Smooth muscle cell (in vitro differentiated cells): ENCODE results near the gene MRPL11. TPM values are rescaled to one million over a fixed set of nuclear protein-coding genes. Genes with fewer than 3 reads are reported as not detected.

ENCODE experiments used
- DNase-seq: peaks from one replicate; lab custom pipeline; 2025; ENCODE audit not compliant: unreplicated experiment; lab: John Stamatoyannopoulos, UW
- H2AFZ ChIP-seq: fragments of 200-600 bp; sonication (generic); 2 replicates; pipeline ENCODE4 v1.6.0; 2016; ENCODE audit warnings: antibody characterized with exemption, low read depth, mild to moderate bottlenecking
- H3F3A ChIP-seq: fragments of 200-600 bp; sonication (generic); 2 replicates; pipeline ENCODE4 v1.6.0; 2017; ENCODE audit warnings: antibody characterized with exemption, low read depth
- H3K27ac ChIP-seq: fragments of 200-600 bp; sonication (generic); 2 replicates; pipeline ENCODE4 v1.5.1; 2016; ENCODE audit warnings: low read depth, mild to moderate bottlenecking
- H3K27me3 ChIP-seq: fragments of 200-600 bp; sonication (generic); 2 replicates; pipeline ENCODE4 v1.6.1; 2016; ENCODE audit warnings: low read depth, mild to moderate bottlenecking
- H3K36me3 ChIP-seq: fragments of 200-600 bp; sonication (generic); 2 replicates; pipeline ENCODE4 v1.5.1; 2016; ENCODE audit warnings: low read depth
- H3K4me1 ChIP-seq: fragments of 200-600 bp; sonication (generic); 2 replicates; pipeline ENCODE4 v1.5.1; 2016; ENCODE audit warnings: low read depth
- H3K4me2 ChIP-seq: fragments of 200-600 bp; sonication (generic); 2 replicates; pipeline ENCODE4 v1.6.0; 2016; ENCODE audit warnings: mild to moderate bottlenecking
- H3K4me3 ChIP-seq: fragments of 200-600 bp; sonication (generic); 2 replicates; pipeline ENCODE4 v1.5.1; 2016; ENCODE audit warnings: mild to moderate bottlenecking
- H3K79me2 ChIP-seq: fragments of 200-600 bp; sonication (generic); 2 replicates; pipeline ENCODE4 v1.6.0; 2016; ENCODE audit warnings: low read depth, mild to moderate bottlenecking
- H3K9ac ChIP-seq: fragments of 200-600 bp; sonication (generic); 2 replicates; pipeline ENCODE4 v1.6.0; 2016; ENCODE audit warnings: low read depth
- H3K9me3 ChIP-seq: fragments of 200-600 bp; sonication (generic); replicated peaks from 2 replicates; pipeline ENCODE4 v1.5.1; 2016; ENCODE audit warnings: low read depth
- H4K20me1 ChIP-seq: fragments of 200-600 bp; sonication (generic); 2 replicates; pipeline ENCODE4 v1.6.0; 2016; ENCODE audit warnings: low read depth
- WGBS: methylation state at CpG from one replicate; pipeline ENCODE4 v1.1.7; 2016; ENCODE audit warnings: low lambda C conversion rate; 5-methylcytosine and 5-hydroxymethylcytosine counted together
- polyA plus RNA-seq: library from polyadenylated mRNA; unstranded; fragments of >200 nt; fragmentation: Nextera tagmentation; extraction: Ambion mirVana; gene quantifications from 2 replicates; pipeline ENCODE4 v1.2.1, GENCODE V29; 2016
- total RNA-seq: library from RNA; depleted of rRNA; stranded (reverse); fragments of >200 nt; gene quantifications from 2 replicates; pipeline ENCODE4 v1.2.3, GENCODE V29; 2014
- TF ChIP-seq, protein P1 (sequence below): fragments of 200-600 bp; sonication (generic); IDR thresholded peaks from 2 replicates; pipeline ENCODE4 v1.5.1; 2017; ENCODE audit warnings: borderline replicate concordance, mild to moderate bottlenecking, antibody characterized with exemption; ENCODE audit not compliant: insufficient read depth, poor library complexity, severe bottlenecking

MRPL11 gene
- total and polyA plus RNA-seq, 2 experiments from 2014 or later, result 38.7 to 68.4 TPM

DNA sequence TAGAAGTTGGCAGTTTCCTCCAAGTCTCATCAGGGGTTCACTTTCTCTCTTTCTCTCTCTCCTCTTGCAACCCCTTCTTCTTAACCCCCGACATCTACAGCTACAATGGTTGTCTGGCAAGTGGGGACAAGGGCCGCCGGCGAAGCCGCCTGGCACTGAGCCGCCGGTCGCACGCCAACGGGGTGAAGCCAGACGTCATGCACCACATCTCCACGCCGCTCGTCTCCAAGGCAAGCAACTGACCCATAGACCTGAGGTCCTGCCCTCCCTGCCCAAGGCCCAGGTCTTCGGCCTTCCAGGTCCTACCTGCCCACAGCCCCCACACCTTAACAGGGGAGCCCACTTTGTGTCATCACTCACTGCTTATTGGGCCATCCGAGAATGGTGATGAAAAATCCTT is 32.5 kb upstream of the MRPL11 start:
- H3K9me3 ChIP-seq, result no peaks in the 10 kb centered on the region
- no peak for DNase-seq
- H3K79me2 ChIP-seq, result no peaks in the 10 kb centered on the region
- no peak overlapping the region for H3K27ac ChIP-seq
- WGBS, result 97% methylated on average over 16 of the region's 16 CpGs
- H3K9ac ChIP-seq, result no peak overlapping the region
- H3F3A ChIP-seq, result no peaks in the 10 kb centered on the region
- TF ChIP-seq, protein P1, sequence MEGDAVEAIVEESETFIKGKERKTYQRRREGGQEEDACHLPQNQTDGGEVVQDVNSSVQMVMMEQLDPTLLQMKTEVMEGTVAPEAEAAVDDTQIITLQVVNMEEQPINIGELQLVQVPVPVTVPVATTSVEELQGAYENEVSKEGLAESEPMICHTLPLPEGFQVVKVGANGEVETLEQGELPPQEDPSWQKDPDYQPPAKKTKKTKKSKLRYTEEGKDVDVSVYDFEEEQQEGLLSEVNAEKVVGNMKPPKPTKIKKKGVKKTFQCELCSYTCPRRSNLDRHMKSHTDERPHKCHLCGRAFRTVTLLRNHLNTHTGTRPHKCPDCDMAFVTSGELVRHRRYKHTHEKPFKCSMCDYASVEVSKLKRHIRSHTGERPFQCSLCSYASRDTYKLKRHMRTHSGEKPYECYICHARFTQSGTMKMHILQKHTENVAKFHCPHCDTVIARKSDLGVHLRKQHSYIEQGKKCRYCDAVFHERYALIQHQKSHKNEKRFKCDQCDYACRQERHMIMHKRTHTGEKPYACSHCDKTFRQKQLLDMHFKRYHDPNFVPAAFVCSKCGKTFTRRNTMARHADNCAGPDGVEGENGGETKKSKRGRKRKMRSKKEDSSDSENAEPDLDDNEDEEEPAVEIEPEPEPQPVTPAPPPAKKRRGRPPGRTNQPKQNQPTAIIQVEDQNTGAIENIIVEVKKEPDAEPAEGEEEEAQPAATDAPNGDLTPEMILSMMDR, result no peak
- H2AFZ ChIP-seq, result no peak overlapping the region
- H3K27me3 ChIP-seq, result no peaks in the 10 kb centered on the region
- no peaks in the 10 kb centered on the region for H4K20me1 ChIP-seq
- H3K36me3 ChIP-seq, result no peaks in the 10 kb centered on the region
- no peak overlapping the region for H3K4me3 ChIP-seq
- peaks cover 11% of the 10 kb centered on the region for H3K4me1 ChIP-seq
- H3K4me2 ChIP-seq, result no peak overlapping the region

DNA sequence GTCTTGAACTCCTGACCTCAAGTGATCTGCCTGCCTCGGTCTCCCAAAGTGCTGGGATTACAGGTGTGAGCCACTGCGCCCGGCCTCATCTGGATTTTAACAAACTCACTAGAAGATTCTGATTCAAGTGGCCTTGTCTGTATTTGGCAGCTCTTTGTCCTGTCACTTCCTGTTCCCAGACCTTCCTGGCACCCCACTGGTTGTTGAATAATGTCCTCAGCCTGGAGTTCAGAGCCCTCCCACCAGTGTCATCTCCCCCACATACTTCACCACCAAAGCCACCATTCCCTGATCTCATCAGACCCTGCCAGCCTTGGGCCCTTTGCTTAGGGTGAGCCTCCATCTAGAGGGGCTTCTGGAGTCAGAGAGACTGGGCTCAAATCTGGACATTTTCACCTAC is 31.4 kb upstream of the MRPL11 start:
- H3K79me2 ChIP-seq, result no peaks in the 10 kb centered on the region
- no peak overlapping the region for H3K4me2 ChIP-seq
- TF ChIP-seq, protein P1, result no peak
- no peak overlapping the region for H3K4me3 ChIP-seq
- no peak overlapping the region for H3K9ac ChIP-seq
- H3K4me1 ChIP-seq, result peaks cover 11% of the 10 kb centered on the region
- no peaks in the 10 kb centered on the region for H3K9me3 ChIP-seq
- no peaks in the 10 kb centered on the region for H4K20me1 ChIP-seq
- 94% methylated on average over 3 of the region's 3 CpGs for WGBS
- H3F3A ChIP-seq, result no peaks in the 10 kb centered on the region
- H3K27ac ChIP-seq, result no peak overlapping the region
- no peaks in the 10 kb centered on the region for H3K27me3 ChIP-seq
- no peak overlapping the region for H2AFZ ChIP-seq
- no peak for DNase-seq
- H3K36me3 ChIP-seq, result no peaks in the 10 kb centered on the region

DNA sequence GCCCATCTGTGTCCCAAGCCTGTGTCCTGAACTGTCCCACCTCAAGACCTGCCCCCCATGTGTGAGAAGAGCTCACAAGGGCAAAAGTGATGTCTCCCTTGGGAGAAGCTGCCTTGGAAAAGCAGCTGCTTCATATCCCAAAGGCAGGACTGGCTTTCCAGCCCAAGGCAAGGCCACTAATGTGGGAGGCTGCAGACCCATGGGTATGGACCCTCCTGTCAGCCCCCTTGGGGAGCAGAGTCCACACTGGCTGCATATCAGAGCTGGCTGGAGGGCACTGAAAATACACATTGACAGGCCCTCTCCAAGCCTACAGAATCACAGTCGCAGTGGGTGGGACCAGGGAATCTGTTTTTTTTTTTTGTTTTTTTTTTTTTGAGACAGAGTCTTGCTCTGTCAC is 30.8 kb upstream of the MRPL11 start:
- no peaks in the 10 kb centered on the region for H4K20me1 ChIP-seq
- no peak for DNase-seq
- H3K9me3 ChIP-seq, result no peaks in the 10 kb centered on the region
- H3K4me2 ChIP-seq, result no peak overlapping the region
- H3K36me3 ChIP-seq, result no peaks in the 10 kb centered on the region
- no peak overlapping the region for H3K9ac ChIP-seq
- no peaks in the 10 kb centered on the region for H3F3A ChIP-seq
- H2AFZ ChIP-seq, result no peak overlapping the region
- no peak overlapping the region for H3K4me3 ChIP-seq
- no peaks in the 10 kb centered on the region for H3K79me2 ChIP-seq
- TF ChIP-seq, protein P1, result no peak
- H3K27ac ChIP-seq, result no peak overlapping the region
- WGBS, result 100% methylated on average over 1 of the region's 1 CpG
- no peaks in the 10 kb centered on the region for H3K27me3 ChIP-seq
- H3K4me1 ChIP-seq, result peaks cover 11% of the 10 kb centered on the region

DNA sequence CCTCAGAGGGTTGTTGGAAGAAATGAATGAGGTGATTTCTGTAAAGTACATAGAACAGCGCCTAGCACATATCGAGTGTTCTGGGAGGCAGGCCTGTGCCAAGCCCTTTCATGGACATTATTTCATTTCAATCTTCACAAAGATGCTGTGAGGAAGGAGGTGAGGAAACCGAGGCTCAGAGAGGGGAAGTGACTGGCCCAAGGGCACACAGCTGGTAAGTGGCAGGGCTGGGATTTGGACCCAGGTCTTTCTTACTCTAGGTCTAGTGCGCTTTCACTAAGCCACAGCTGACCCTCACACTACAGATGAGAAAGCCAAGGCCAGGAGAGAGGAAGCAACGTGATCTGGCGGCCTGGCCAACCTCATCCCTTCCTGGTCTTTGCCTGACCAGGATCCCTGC is 30.0 kb upstream of the MRPL11 start:
- Histone ChIP-seq H3K9ac (no peak overlapping the region), H3K27me3 (no peaks in the 10 kb centered on the region), H3K4me3 (no peak overlapping the region), H3K27ac (no peak overlapping the region), H3K79me2 (no peaks in the 10 kb centered on the region), H4K20me1 (no peaks in the 10 kb centered on the region), H2AFZ (no peak overlapping the region), H3K4me2 (no peak overlapping the region), H3K9me3 (no peaks in the 10 kb centered on the region), H3K4me1 (peaks cover 11% of the 10 kb centered on the region), H3F3A (no peaks in the 10 kb centered on the region), H3K36me3 (no peaks in the 10 kb centered on the region)
- 92% methylated on average over 6 of the region's 6 CpGs for WGBS
- TF ChIP-seq, protein P1, result no peak
- DNase-seq, result no peak
